ENCODE data around the gene ADAMTS10. TPM values are rescaled to one million over a fixed set of nuclear protein-coding genes. Genes with fewer than 3 reads are reported as not detected.

The ADAMTS10 gene
- total RNA-seq, 2 donors from 2014 or later, result 3.9 TPM

- no peaks in the 10 kb centered on the region for H3K36me3 ChIP-seq
- intact Hi-C loops (cut with DNase I), result no loop called here
These were observed 64.8 kb downstream of the ADAMTS10 start for GRCh38 chr19:8545743-8546142.

GRCh38 chr19:8544168-8544567, 66.3 kb downstream of the ADAMTS10 start:
- no peak for DNase-seq
- intact Hi-C loops (cut with DNase I), result no loop called here
- H3K4me3 ChIP-seq, result no peak overlapping the region
- no peaks in the 10 kb centered on the region for H3K9me3 ChIP-seq
- no peak overlapping the region for H3K27ac ChIP-seq
- no peak for TF ChIP-seq CTCF (IDR thresholded peaks at IDR 0.05)
- no peak overlapping the region for H3K9ac ChIP-seq (ENCODE audit: low read depth in 2 of 2, low read length in 2 of 2)
- no peaks in the 10 kb centered on the region for H3K27me3 ChIP-seq
- H3K36me3 ChIP-seq, result no peaks in the 10 kb centered on the region
- no peaks in the 10 kb centered on the region for H3K4me1 ChIP-seq

More at GRCh38 chr19:8545743-8546142, 64.8 kb downstream of the ADAMTS10 start:
- Histone ChIP-seq H3K4me1 (no peaks in the 10 kb centered on the region), H3K9ac (ENCODE audit: low read depth in 2 of 2, low read length in 2 of 2) (no peak overlapping the region), H3K27me3 (no peaks in the 10 kb centered on the region), H3K9me3 (no peaks in the 10 kb centered on the region), H3K4me3 (no peak overlapping the region), H3K27ac (no peak overlapping the region)
- no peak for TF ChIP-seq CTCF (IDR thresholded peaks at IDR 0.05)
- no peak for DNase-seq

- Histone ChIP-seq H3K4me1 (no peaks in the 10 kb centered on the region), H3K36me3 (no peaks in the 10 kb centered on the region), H3K27ac (no peak overlapping the region), H3K9ac (ENCODE audit: low read depth in 2 of 2, low read length in 2 of 2) (no peak overlapping the region), H3K4me3 (no peak overlapping the region), H3K9me3 (no peaks in the 10 kb centered on the region), H3K27me3 (no peaks in the 10 kb centered on the region)
- intact Hi-C loops (cut with DNase I), result no loop called here
- TF ChIP-seq CTCF (IDR thresholded peaks at IDR 0.05), result no peak
- DNase-seq, result no peak
These were observed 70.8 kb downstream of the ADAMTS10 start for GRCh38 chr19:8539621-8540149.

GRCh38 chr19:8537099-8537498, 73.4 kb downstream of the ADAMTS10 start:
- intact Hi-C loops (cut with DNase I), result no loop called here
- TF ChIP-seq CTCF (IDR thresholded peaks at IDR 0.05), result no peak
- no peak for DNase-seq

GRCh38 chr19:8536282-8536681, 74.2 kb downstream of the ADAMTS10 start:
- Histone ChIP-seq H3K36me3 (no peaks in the 10 kb centered on the region), H3K4me3 (no peak overlapping the region), H3K27ac (no peak overlapping the region), H3K4me1 (no peaks in the 10 kb centered on the region), H3K9me3 (no peaks in the 10 kb centered on the region), H3K9ac (ENCODE audit: low read depth in 2 of 2, low read length in 2 of 2) (no peak overlapping the region), H3K27me3 (no peaks in the 10 kb centered on the region)
- intact Hi-C loops (cut with DNase I), result no loop called here
- TF ChIP-seq CTCF (IDR thresholded peaks at IDR 0.05), result no peak
- no peak for DNase-seq

More at GRCh38 chr19:8537099-8537498, 73.4 kb downstream of the ADAMTS10 start:
- no peaks in the 10 kb centered on the region for H3K4me1 ChIP-seq
- no peak overlapping the region for H3K9ac ChIP-seq (ENCODE audit: low read depth in 2 of 2, low read length in 2 of 2)
- no peaks in the 10 kb centered on the region for H3K36me3 ChIP-seq
- H3K27me3 ChIP-seq, result no peaks in the 10 kb centered on the region
- no peaks in the 10 kb centered on the region for H3K9me3 ChIP-seq
- H3K27ac ChIP-seq, result no peak overlapping the region
- no peak overlapping the region for H3K4me3 ChIP-seq

All from colonic mucosa (tissue), 4 donors.